PFSK-1 (cell line): ENCODE results near the gene MVK.

Source experiments
- FOXP2 ChIP-seq: optimal IDR thresholded peaks from 2 replicates; pipeline ENCODE3; 2011; ENCODE audit warnings: borderline replicate concordance, control low read depth, inconsistent platforms; ENCODE audit not compliant: insufficient read depth; ENCODE audit errors: extremely low read length, extremely low read depth
- POLR2AphosphoS5 ChIP-seq: IDR thresholded peaks from 2 replicates; pipeline ENCODE4 v1.6.1; 2012; ENCODE audit warnings: low read depth, mild to moderate bottlenecking, control low read depth, low read length, moderate library complexity
- REST ChIP-seq, 2 experiments: IDR thresholded peaks; 2 replicates each; pipeline versions ENCODE4 v1.6.1 to v1.8.0; 2011 to 2012; ENCODE audit warnings: low read depth in 2 of 2, low read length in 2 of 2, control low read depth in 1 of 2, inconsistent platforms in 1 of 2, mild to moderate bottlenecking in 1 of 2, moderate library complexity in 1 of 2; ENCODE audit not compliant: insufficient read depth in 1 of 2

DNA sequence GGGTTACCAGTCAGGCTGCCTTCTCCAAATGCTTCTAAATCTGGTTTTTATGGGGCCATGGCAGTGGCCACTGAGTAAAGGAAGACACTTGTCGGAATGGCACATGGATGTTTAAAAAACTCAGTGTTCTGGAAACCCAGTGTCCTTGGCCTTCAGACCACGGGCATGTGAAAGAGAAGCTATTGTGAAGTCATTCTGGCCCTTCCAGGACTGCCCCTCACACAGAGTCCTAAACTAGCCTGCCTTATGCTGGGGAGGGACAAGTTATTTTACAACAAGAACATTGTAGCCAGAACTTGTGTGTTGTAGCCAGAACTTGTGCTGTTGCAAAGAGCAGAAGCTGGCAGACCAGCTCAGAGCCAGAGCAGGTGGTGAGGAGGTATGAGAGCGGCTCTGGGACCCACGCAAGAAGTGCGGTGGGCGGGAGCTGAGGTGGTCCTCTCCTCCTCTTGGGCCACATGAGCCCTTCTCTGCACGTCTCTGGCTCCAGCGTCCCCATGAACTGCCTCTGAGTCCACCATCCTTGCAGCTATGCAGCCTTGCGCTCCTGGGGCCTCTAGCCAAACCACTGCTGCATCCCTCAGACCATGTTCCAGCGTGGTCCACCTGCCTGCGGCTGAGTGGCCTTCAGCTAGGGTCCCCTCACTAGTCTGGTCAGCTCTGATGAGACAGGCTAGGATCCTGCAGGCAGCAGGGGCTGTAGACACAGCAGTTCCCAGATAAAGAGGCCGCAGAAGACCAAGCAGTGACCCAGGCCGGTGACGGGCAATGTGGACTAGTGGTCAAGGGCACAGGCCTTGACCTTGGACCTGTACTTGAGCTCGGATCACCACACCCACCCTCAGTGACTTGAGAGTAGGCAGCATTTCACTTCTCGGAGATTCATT, 32.8 kb upstream of the MVK start:
- no peak for TF ChIP-seq REST (IDR thresholded peaks at IDR 0.05; ENCODE audit: insufficient read depth in 1 of 2, low read depth in 2 of 2, low read length in 2 of 2)
- TF ChIP-seq POLR2AphosphoS5: no peak
- TF ChIP-seq FOXP2: no peak
